Prostate gland (tissue), 2 donors: Measurements from ENCODE around the gene GTF2IRD1. TPM values are rescaled to one million over a fixed set of nuclear protein-coding genes. Genes with fewer than 3 reads are reported as not detected.

Experiments used
- DNase-seq: peaks from one replicate; pipeline ENCODE4 v3.0.0-alpha.2; 2019; ENCODE audit warnings: low spot score
- H3K27ac ChIP-seq, 2 donors: fragments of 200-600 bp; sonication (generic); 2 replicates each; pipeline ENCODE4 v1.5.1; 2017 to 2019
- H3K27me3 ChIP-seq: fragments of 200-600 bp; sonication (generic); replicated peaks from 2 replicates; pipeline ENCODE4 v1.5.1; 2019; ENCODE audit not compliant: insufficient read depth
- H3K36me3 ChIP-seq, 2 donors: fragments of 200-600 bp; sonication (generic); 1 replicate in 1 of 2; 2 replicates in 1 of 2; pipeline versions ENCODE4 v1.5.1 to v1.8.1; 2017 to 2019
- H3K4me1 ChIP-seq: fragments of 200-600 bp; sonication (generic); replicated peaks from 2 replicates; pipeline ENCODE4 v1.5.1; 2019
- H3K4me3 ChIP-seq, 2 donors: fragments of 200-600 bp; sonication (generic); 2 replicates each; pipeline ENCODE4 v1.5.1; 2017 to 2019
- H3K9me3 ChIP-seq: fragments of 200-600 bp; sonication (generic); 2 replicates; pipeline ENCODE4 v1.5.1; 2017
- CTCF ChIP-seq, 4 experiments: fragments of 200-600 bp in 2 of 4; fragments of 450-650 bp in 2 of 4; sonication (generic) in 2 of 4; IDR thresholded peaks; 1 replicate in 3 of 4; 2 replicates in 1 of 4; pipeline ENCODE4 v1.5.1; 2016 to 2019; ENCODE audit warnings: antibody characterized with exemption in 4 of 4, mild to moderate bottlenecking in 2 of 4, moderate library complexity in 2 of 4
- POLR2A ChIP-seq: fragments of 450-650 bp; IDR thresholded peaks from one replicate; pipeline ENCODE4 v1.6.1; 2016; ENCODE audit warnings: antibody characterized with exemption, mild to moderate bottlenecking
- POLR2AphosphoS5 ChIP-seq: sonication (generic); formaldehyde crosslinking; IDR thresholded peaks from one replicate; pipeline ENCODE4 v1.6.1; 2017; ENCODE audit warnings: antibody characterized with exemption
- WGBS: methylation state at CpG from one replicate; pipeline ENCODE4 v1.1.5; 2018; 5-methylcytosine and 5-hydroxymethylcytosine counted together
- intact Hi-C: fragments of 100-400 bp; cut with DNase I; formaldehyde crosslinking; loops from one replicate; pipeline ENCODE4 v1.14.2; 2022
- total RNA-seq, 2 donors: library from RNA; depleted of rRNA; stranded (reverse); fragments of >200 nt; gene quantifications; one replicate each; pipeline ENCODE4 v1.1.0, GENCODE V29; 2016

GTF2IRD1 gene
- total RNA-seq, 2 donors from 2014 or later = 24.0 to 36.6 TPM

GRCh38 chr7:74501298-74501697, 47.6 kb downstream of the GTF2IRD1 start:
- peak; percentile 65 for TF ChIP-seq POLR2AphosphoS5
- TF ChIP-seq POLR2A = no peak
- no peaks in the 10 kb centered on the region for H3K27me3 ChIP-seq
- no peak overlapping the region for H3K4me3 ChIP-seq
- no peaks in the 10 kb centered on the region for H3K9me3 ChIP-seq
- WGBS = 30% methylated on average over 10 of the region's 10 CpGs
- peak; percentile 70 for DNase-seq
- H3K4me1 ChIP-seq = peaks cover 8% of the 10 kb centered on the region
- intact Hi-C loops = no loop called here
- no peaks in the 10 kb centered on the region for H3K36me3 ChIP-seq
- H3K27ac ChIP-seq = peak overlapping the region; percentile 70 to 78

- TF ChIP-seq POLR2A = no peak
- peak; percentile 62 for TF ChIP-seq POLR2AphosphoS5
- peak in 2 of 4 experiments; percentile 7 to 18 for TF ChIP-seq CTCF (IDR thresholded peaks at IDR 0.05)
- DNase-seq = peak; percentile 83
- peak overlapping the region; percentile 70 to 78 for H3K27ac ChIP-seq
- H3K27me3 ChIP-seq = no peaks in the 10 kb centered on the region
- no peak overlapping the region for H3K4me3 ChIP-seq
- 41% methylated on average over 14 of the region's 14 CpGs for WGBS
- intact Hi-C loops = no loop called here
- H3K36me3 ChIP-seq = no peaks in the 10 kb centered on the region
- H3K4me1 ChIP-seq = peaks cover 8% of the 10 kb centered on the region
- no peaks in the 10 kb centered on the region for H3K9me3 ChIP-seq
Measured at GRCh38 chr7:74502216-74502891, 48.6 kb downstream of the GTF2IRD1 start.

- Histone ChIP-seq H3K27ac (peak overlapping the region; percentile 70 to 78), H3K4me1 (peaks cover 8% of the 10 kb centered on the region)
Measured at GRCh38 chr7:74503061-74503460, 49.4 kb downstream of the GTF2IRD1 start.

GRCh38 chr7:74503943-74504342, 50.2 kb downstream of the GTF2IRD1 start:
- TF ChIP-seq CTCF (IDR thresholded peaks at IDR 0.05) (no peak), POLR2A (no peak), POLR2AphosphoS5 (no peak)
- WGBS = 96% methylated on average over 8 of the region's 8 CpGs
- Histone ChIP-seq H3K36me3 (no peaks in the 10 kb centered on the region), H3K4me3 (no peak overlapping the region), H3K4me1 (peaks cover 8% of the 10 kb centered on the region), H3K27me3 (no peaks in the 10 kb centered on the region), H3K27ac (no peak overlapping the region), H3K9me3 (no peaks in the 10 kb centered on the region)
- intact Hi-C loops = no loop called here
- no peak for DNase-seq

More at GRCh38 chr7:74503061-74503460, 49.4 kb downstream of the GTF2IRD1 start:
- no peaks in the 10 kb centered on the region for H3K9me3 ChIP-seq
- H3K27me3 ChIP-seq = no peaks in the 10 kb centered on the region
- no peak overlapping the region for H3K4me3 ChIP-seq
- intact Hi-C loops = no loop called here
- no peaks in the 10 kb centered on the region for H3K36me3 ChIP-seq
- DNase-seq = no peak
- TF ChIP-seq POLR2A (no peak), CTCF (IDR thresholded peaks at IDR 0.05) (no peak), POLR2AphosphoS5 (no peak)
- 89% methylated on average over 8 of the region's 8 CpGs for WGBS

- no peak overlapping the region for H3K4me3 ChIP-seq
- 62% methylated on average over 20 of the region's 20 CpGs for WGBS
- H3K27me3 ChIP-seq = no peaks in the 10 kb centered on the region
- no peak for DNase-seq
- no peak overlapping the region for H3K27ac ChIP-seq
- H3K36me3 ChIP-seq = no peaks in the 10 kb centered on the region
- H3K9me3 ChIP-seq = no peaks in the 10 kb centered on the region
- intact Hi-C loops = no loop called here
- peaks cover 8% of the 10 kb centered on the region for H3K4me1 ChIP-seq
- TF ChIP-seq POLR2AphosphoS5 (no peak), CTCF (IDR thresholded peaks at IDR 0.05) (no peak), POLR2A (no peak)
Measured at GRCh38 chr7:74505471-74506324, 52.0 kb downstream of the GTF2IRD1 start.
